ENCODE measurements around the gene SPATA46.

Gene SPATA46

DNA sequence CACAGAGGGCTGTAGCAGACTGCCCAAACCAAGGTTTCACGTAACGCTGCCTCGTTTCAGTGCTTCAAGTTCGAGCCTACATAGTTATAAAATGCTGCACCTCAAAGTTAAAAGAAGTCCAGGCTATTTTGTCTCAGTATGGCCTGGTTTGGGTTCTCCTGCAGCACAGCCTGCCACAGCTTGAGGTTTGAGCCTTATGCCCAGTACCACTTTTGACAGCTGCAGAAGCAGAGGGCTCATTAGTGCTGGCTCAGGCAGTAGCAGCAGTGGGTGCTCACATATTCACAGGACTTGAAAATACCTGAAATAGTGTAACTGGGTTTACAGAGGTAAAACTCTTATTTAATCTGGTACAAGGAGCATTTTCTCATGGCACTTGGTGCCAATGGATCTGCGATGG, 15.3 kb downstream of the SPATA46 start:
- DNase-seq (ENCODE audit: extremely low spot score): no peak
- ChIA-PET CTCF (no interaction called here), POLR2A (no interaction called here)
- TF ChIP-seq SUZ12 (IDR thresholded peaks at IDR 0.05) (no peak), TARDBP (IDR thresholded peaks at IDR 0.05) (no peak), ARNT (IDR thresholded peaks at IDR 0.05) (no peak), NFRKB (IDR thresholded peaks at IDR 0.05) (no peak)
- TF ChIP-seq, protein P1, sequence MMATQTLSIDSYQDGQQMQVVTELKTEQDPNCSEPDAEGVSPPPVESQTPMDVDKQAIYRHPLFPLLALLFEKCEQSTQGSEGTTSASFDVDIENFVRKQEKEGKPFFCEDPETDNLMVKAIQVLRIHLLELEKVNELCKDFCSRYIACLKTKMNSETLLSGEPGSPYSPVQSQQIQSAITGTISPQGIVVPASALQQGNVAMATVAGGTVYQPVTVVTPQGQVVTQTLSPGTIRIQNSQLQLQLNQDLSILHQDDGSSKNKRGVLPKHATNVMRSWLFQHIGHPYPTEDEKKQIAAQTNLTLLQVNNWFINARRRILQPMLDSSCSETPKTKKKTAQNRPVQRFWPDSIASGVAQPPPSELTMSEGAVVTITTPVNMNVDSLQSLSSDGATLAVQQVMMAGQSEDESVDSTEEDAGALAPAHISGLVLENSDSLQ (IDR thresholded peaks at IDR 0.05): no peak

DNA sequence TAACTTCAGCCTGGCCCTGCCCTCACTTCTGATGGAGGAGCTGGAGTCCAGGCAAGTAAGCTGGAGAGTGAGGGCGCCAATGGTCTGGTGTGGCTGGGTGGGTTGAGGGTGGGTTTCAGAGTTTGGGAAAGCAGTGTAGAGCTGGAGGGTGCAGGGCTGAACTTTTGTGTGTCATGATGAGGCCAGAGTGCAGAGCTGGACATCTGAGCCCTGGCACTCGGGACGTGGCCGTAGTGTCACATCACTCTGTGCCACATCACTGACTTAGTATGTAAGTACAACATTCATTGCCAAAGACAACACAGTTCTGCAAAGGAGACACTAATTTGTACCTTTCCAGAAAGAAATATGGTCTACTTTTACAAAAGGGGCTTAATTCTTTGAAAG, 15.8 kb downstream of the SPATA46 start:
- TF ChIP-seq LEF1 (IDR thresholded peaks at IDR 0.05; ENCODE audit: borderline replicate concordance): no peak
- TF ChIP-seq ARNT (IDR thresholded peaks at IDR 0.05): no peak
- TF ChIP-seq HDGF (IDR thresholded peaks at IDR 0.05; ENCODE audit: borderline replicate concordance): no peak
- no peak for TF ChIP-seq FOXM1 (IDR thresholded peaks at IDR 0.05; ENCODE audit: borderline replicate concordance)
- TF ChIP-seq FOXK2 (IDR thresholded peaks at IDR 0.05): no peak
- TF ChIP-seq BHLHE40 (IDR thresholded peaks at IDR 0.05; ENCODE audit: borderline replicate concordance): no peak
- TF ChIP-seq TARDBP (IDR thresholded peaks at IDR 0.05): no peak
- TF ChIP-seq CTBP1 (IDR thresholded peaks at IDR 0.05; ENCODE audit: borderline replicate concordance): no peak
- TF ChIP-seq SUZ12 (IDR thresholded peaks at IDR 0.05): no peak
- TF ChIP-seq NFRKB (IDR thresholded peaks at IDR 0.05): no peak
- TF ChIP-seq SP1 (IDR thresholded peaks at IDR 0.05): no peak
- TF ChIP-seq, protein P1 (IDR thresholded peaks at IDR 0.05): no peak
- TF ChIP-seq ELF4 (IDR thresholded peaks at IDR 0.05): no peak
- no peak for TF ChIP-seq FOXA1 (IDR thresholded peaks at IDR 0.05)
- TF ChIP-seq L3MBTL2 (conservative IDR thresholded peaks at IDR 0.05): no peak
- POLR2A ChIA-PET: no interaction called here
- CTCF ChIA-PET: no interaction called here
- DNase-seq (ENCODE audit: extremely low spot score): no peak

DNA sequence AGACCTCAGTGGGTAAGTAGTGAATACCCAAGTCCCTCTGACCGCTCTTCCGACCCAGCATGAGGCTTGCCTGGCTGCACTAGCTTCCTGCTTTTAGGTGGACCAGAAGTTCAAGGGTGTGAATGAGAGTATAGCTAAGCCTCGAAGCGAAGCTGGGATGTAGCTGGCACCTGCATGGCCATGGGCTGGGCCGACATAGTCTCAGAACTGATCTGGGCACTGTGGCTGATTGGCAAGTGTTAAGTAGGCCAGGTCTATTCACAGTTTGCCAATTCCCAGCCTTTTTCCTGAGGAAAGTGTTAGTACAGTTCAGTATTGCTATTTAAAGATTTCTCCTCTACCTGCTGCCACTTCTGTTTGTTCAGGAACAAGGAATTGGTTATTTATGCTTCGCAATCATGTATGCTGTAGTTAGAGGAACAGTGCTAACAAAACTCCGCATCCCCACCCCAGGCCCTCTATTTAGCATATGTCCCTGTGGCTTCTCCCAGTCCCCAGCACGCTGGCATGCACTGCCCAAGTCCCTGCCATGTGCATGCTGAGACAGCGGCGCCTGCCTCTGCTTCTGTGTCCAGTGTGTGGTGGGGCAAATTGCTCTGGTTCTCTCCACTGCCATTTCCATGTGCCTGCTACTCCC, 16.3 kb downstream of the SPATA46 start:
- TF ChIP-seq TARDBP (IDR thresholded peaks at IDR 0.05) (no peak), BHLHE40 (IDR thresholded peaks at IDR 0.05; ENCODE audit: borderline replicate concordance) (no peak), ELF4 (IDR thresholded peaks at IDR 0.05) (no peak), SP1 (IDR thresholded peaks at IDR 0.05) (no peak), ARNT (IDR thresholded peaks at IDR 0.05) (no peak), LEF1 (IDR thresholded peaks at IDR 0.05; ENCODE audit: borderline replicate concordance) (no peak), FOXM1 (IDR thresholded peaks at IDR 0.05; ENCODE audit: borderline replicate concordance) (no peak)
- TF ChIP-seq, protein P1 (IDR thresholded peaks at IDR 0.05): no peak
- CTCF ChIA-PET: no interaction called here
- POLR2A ChIA-PET: no interaction called here
- DNase-seq (ENCODE audit: extremely low spot score): no peak

DNA sequence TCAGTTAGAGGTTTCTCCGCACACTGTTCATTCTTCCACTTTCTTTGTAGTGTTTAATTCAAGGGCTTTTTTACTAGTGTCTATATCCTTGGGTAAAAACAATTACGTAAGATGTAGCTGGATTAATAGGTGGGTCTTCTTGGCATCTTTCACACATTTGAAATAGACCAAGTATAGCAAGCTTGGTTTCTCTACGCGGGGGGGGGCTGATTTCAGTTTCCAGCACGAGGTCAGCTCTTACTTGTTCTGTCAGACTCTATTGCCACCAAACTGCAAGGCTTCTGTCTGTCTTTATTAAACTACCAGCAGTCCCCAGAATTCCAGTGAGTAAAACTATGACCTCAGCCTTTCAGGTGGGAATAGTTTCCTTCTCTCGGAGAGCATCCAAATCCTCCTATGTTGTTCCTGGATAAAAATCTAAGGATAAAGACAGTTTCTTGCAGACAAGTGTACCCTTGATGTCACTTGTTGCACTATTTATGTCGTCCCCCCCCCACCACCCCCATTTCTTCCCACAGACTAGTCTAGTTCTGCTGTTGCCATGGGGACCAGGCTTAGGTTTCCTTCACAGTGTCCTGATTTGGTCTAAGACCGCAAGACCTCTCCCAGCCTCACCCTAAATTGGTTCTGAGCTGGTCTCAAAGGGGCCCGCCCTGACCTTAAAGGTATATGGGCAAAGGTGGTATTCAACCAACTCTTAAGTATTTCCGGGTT, 17.0 kb downstream of the SPATA46 start:
- CTCF ChIA-PET: no interaction called here
- TF ChIP-seq SP1 (IDR thresholded peaks at IDR 0.05) (no peak), ARNT (IDR thresholded peaks at IDR 0.05) (no peak), NFRKB (IDR thresholded peaks at IDR 0.05) (no peak), BHLHE40 (IDR thresholded peaks at IDR 0.05; ENCODE audit: borderline replicate concordance) (no peak), TARDBP (IDR thresholded peaks at IDR 0.05) (no peak), FOXK2 (IDR thresholded peaks at IDR 0.05) (no peak), ZNF384 (IDR thresholded peaks at IDR 0.05) (no peak), HDGF (IDR thresholded peaks at IDR 0.05; ENCODE audit: borderline replicate concordance) (no peak), L3MBTL2 (conservative IDR thresholded peaks at IDR 0.05) (no peak), SUZ12 (IDR thresholded peaks at IDR 0.05) (no peak), ELF4 (IDR thresholded peaks at IDR 0.05) (no peak), LEF1 (IDR thresholded peaks at IDR 0.05; ENCODE audit: borderline replicate concordance) (no peak), FOXM1 (IDR thresholded peaks at IDR 0.05; ENCODE audit: borderline replicate concordance) (no peak), CTBP1 (IDR thresholded peaks at IDR 0.05; ENCODE audit: borderline replicate concordance) (no peak), FOXA1 (IDR thresholded peaks at IDR 0.05) (no peak)
- TF ChIP-seq, protein P1 (IDR thresholded peaks at IDR 0.05): no peak
- POLR2A ChIA-PET: no interaction called here
- DNase-seq (ENCODE audit: extremely low spot score): no peak

DNA sequence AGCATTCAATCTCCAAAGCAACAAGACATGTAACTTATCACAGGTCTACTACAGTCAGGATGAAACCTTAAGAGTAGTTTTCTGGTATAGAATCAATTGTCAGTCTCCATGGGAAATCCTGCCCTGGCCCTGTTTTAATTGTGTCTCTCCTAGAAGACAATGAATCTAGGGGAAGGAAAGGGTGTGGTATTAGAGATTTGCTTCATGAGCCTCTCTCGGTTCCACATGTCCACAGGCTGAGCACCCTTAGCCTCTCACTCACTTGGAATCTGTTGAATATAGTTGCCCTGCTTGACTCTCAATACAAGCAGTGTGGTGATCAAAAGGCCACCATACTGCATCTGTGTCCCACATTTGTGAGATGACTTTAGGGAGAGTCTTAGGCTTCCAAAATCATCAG, 17.7 kb downstream of the SPATA46 start:
- DNase-seq (ENCODE audit: extremely low spot score): no peak
- no peak for TF ChIP-seq SP1 (IDR thresholded peaks at IDR 0.05)
- no peak for TF ChIP-seq NFRKB (IDR thresholded peaks at IDR 0.05)
- no peak for TF ChIP-seq BHLHE40 (IDR thresholded peaks at IDR 0.05; ENCODE audit: borderline replicate concordance)
- TF ChIP-seq ARNT (IDR thresholded peaks at IDR 0.05): no peak
- no peak for TF ChIP-seq SUZ12 (IDR thresholded peaks at IDR 0.05)
- TF ChIP-seq ZNF384 (IDR thresholded peaks at IDR 0.05): no peak
- no peak for TF ChIP-seq FOXK2 (IDR thresholded peaks at IDR 0.05)
- TF ChIP-seq, protein P1 (IDR thresholded peaks at IDR 0.05): no peak
- no peak for TF ChIP-seq ELF4 (IDR thresholded peaks at IDR 0.05)
- no peak for TF ChIP-seq L3MBTL2 (conservative IDR thresholded peaks at IDR 0.05)
- no peak for TF ChIP-seq FOXM1 (IDR thresholded peaks at IDR 0.05; ENCODE audit: borderline replicate concordance)
- CTCF ChIA-PET: no interaction called here
- POLR2A ChIA-PET: no interaction called here
